22Rv1 (cell line): ENCODE measurements around the gene HES1.
A peak's percentile ranks its signal among the peaks of the same experiment; 100 is the strongest.

Experiments
- H3K27ac ChIP-seq: fragments of 450-650 bp; 2 replicates; pipeline ENCODE4 v1.5.1; 2017
- CTCF ChIP-seq: fragments of 450-650 bp; IDR thresholded peaks from 2 replicates; pipeline ENCODE4 v1.5.1; 2017; ENCODE audit warnings: mild to moderate bottlenecking
- ZFX ChIP-seq: fragments of 450-650 bp; IDR thresholded peaks from 2 replicates; pipeline ENCODE4 v1.6.1; 2017; ENCODE audit warnings: antibody characterized with exemption, borderline replicate concordance

The HES1 gene

GRCh38 chr3:194184801-194185200 lies 48.9 kb downstream of the HES1 start:
- peak overlapping the region; percentile 67 for H3K27ac ChIP-seq
- TF ChIP-seq ZFX, result no peak
- TF ChIP-seq CTCF, result no peak

GRCh38 chr3:194185221-194185620 lies 49.3 kb downstream of the HES1 start:
- peak overlapping the region; percentile 67; the same call in 1 of the 2 replicates for H3K27ac ChIP-seq
- TF ChIP-seq CTCF, result no peak
- TF ChIP-seq ZFX, result no peak

GRCh38 chr3:194187233-194187944 lies 51.4 kb downstream of the HES1 start:
- TF ChIP-seq CTCF (no peak), ZFX (no peak)
- no peak overlapping the region for H3K27ac ChIP-seq
